DOHH2 (cell line): ENCODE data around the gene ABCB8.

ENCODE experiments used
- H3F3A ChIP-seq: fragments of 200-600 bp; sonication (generic), shearing (Covaris generic); 2 replicates; pipeline ENCODE4 v1.6.0; 2016; ENCODE audit warnings: antibody characterized with exemption, mild to moderate bottlenecking; ENCODE audit not compliant: control insufficient read depth, insufficient read depth
- H3K27ac ChIP-seq: fragments of 200-600 bp; sonication (generic); 2 replicates; pipeline ENCODE4 v1.5.1; 2014; ENCODE audit warnings: low read depth, mild to moderate bottlenecking, low read length, moderate library complexity
- H3K27me3 ChIP-seq: fragments of 200-600 bp; sonication (generic); 2 replicates; pipeline ENCODE4 v1.6.1; 2014; ENCODE audit warnings: mild to moderate bottlenecking, low read length, mixed read lengths; ENCODE audit not compliant: control insufficient read depth
- H3K36me3 ChIP-seq: fragments of 200-600 bp; sonication (generic); 2 replicates; pipeline ENCODE4 v1.6.1; 2014; ENCODE audit warnings: mild to moderate bottlenecking, low read length, moderate library complexity, mixed read lengths; ENCODE audit not compliant: control insufficient read depth
- H3K4me1 ChIP-seq: fragments of 200-600 bp; sonication (generic); 2 replicates; pipeline ENCODE4 v1.6.1; 2014; ENCODE audit warnings: mild to moderate bottlenecking, low read length, mixed read lengths; ENCODE audit not compliant: control insufficient read depth
- H3K4me2 ChIP-seq: fragments of 200-600 bp; sonication (generic); 2 replicates; pipeline ENCODE4 v1.6.0; 2014; ENCODE audit warnings: mild to moderate bottlenecking, low read length, moderate library complexity
- H3K4me3 ChIP-seq: fragments of 200-600 bp; sonication (generic); 2 replicates; pipeline ENCODE4 v1.5.1; 2014; ENCODE audit warnings: mild to moderate bottlenecking, low read length, mixed read lengths
- H3K79me2 ChIP-seq: fragments of 200-600 bp; sonication (generic); 2 replicates; pipeline ENCODE4 v1.6.1; 2014; ENCODE audit warnings: mild to moderate bottlenecking, low read length, mixed read lengths; ENCODE audit not compliant: control insufficient read depth
- H3K9me2 ChIP-seq: fragments of 200-600 bp; sonication (generic); replicated peaks from 2 replicates; pipeline ENCODE4 v1.6.1; 2014; ENCODE audit warnings: mild to moderate bottlenecking, low read length, mixed read lengths; ENCODE audit not compliant: control insufficient read depth
- H3K9me3 ChIP-seq: fragments of 200-600 bp; sonication (generic); 2 replicates; pipeline ENCODE4 v1.6.1; 2014; ENCODE audit warnings: antibody characterized with exemption, low read length, mixed read lengths; ENCODE audit not compliant: control insufficient read depth, insufficient read depth
- H4K20me1 ChIP-seq: fragments of 200-600 bp; sonication (generic); 2 replicates; pipeline ENCODE4 v1.6.0; 2014; ENCODE audit warnings: low read depth, mild to moderate bottlenecking, antibody characterized with exemption, low read length, moderate library complexity; ENCODE audit not compliant: control insufficient read depth, insufficient read depth
- CTCF ChIP-seq: fragments of 200-600 bp; sonication (generic); IDR thresholded peaks from one replicate; pipeline ENCODE4 v1.5.1; 2014; ENCODE audit warnings: antibody characterized with exemption, mild to moderate bottlenecking, low read depth, low read length; ENCODE audit not compliant: poor library complexity, severe bottlenecking
- EZH2phosphoT487 ChIP-seq: fragments of 200-600 bp; sonication (generic); IDR thresholded peaks from 2 replicates; pipeline ENCODE4 v1.6.1; 2017; ENCODE audit warnings: borderline replicate concordance, mild to moderate bottlenecking, antibody characterized with exemption, low read length, moderate library complexity, mixed read lengths

ABCB8 gene

GRCh38 chr7:151043959-151044358 is 15.7 kb downstream of the ABCB8 start:
- H3F3A ChIP-seq = no peaks in the 10 kb centered on the region
- TF ChIP-seq CTCF (no peak), EZH2phosphoT487 (no peak)

GRCh38 chr7:151045262-151045661 is 17.0 kb downstream of the ABCB8 start:
- Histone ChIP-seq H3K79me2 (no peaks in the 10 kb centered on the region), H3K4me3 (no peak overlapping the region), H3K27me3 (0 out of 2 replicates have a peak, but pooled peaks cover 4% of the 10 kb centered on the region), H3K27ac (no peak overlapping the region), H3K36me3 (no peaks in the 10 kb centered on the region), H3F3A (no peaks in the 10 kb centered on the region), H4K20me1 (no peaks in the 10 kb centered on the region), H3K9me2 (no peaks in the 10 kb centered on the region), H3K4me1 (no peaks in the 10 kb centered on the region), H3K9me3 (no peaks in the 10 kb centered on the region), H3K4me2 (no peak overlapping the region)
- no peak for TF ChIP-seq EZH2phosphoT487
- TF ChIP-seq CTCF = no peak

More at GRCh38 chr7:151043959-151044358, 15.7 kb downstream of the ABCB8 start:
- Histone ChIP-seq H3K4me2 (no peak overlapping the region), H3K4me3 (no peak overlapping the region), H3K9me2 (no peaks in the 10 kb centered on the region), H3K4me1 (no peaks in the 10 kb centered on the region), H4K20me1 (no peaks in the 10 kb centered on the region; the same call in 1 of the 2 replicates), H3K9me3 (no peaks in the 10 kb centered on the region), H3K27ac (no peak overlapping the region), H3K79me2 (no peaks in the 10 kb centered on the region), H3K36me3 (no peaks in the 10 kb centered on the region), H3K27me3 (no peaks in the 10 kb centered on the region)

GRCh38 chr7:151045967-151046366 is 17.7 kb downstream of the ABCB8 start:
- no peaks in the 10 kb centered on the region for H4K20me1 ChIP-seq
- no peak overlapping the region for H3K27ac ChIP-seq
- no peaks in the 10 kb centered on the region for H3K79me2 ChIP-seq
- H3K27me3 ChIP-seq = peaks cover 10% of the 10 kb centered on the region; the same call in 1 of the 2 replicates
- no peak overlapping the region for H3K4me2 ChIP-seq
- H3K9me3 ChIP-seq = no peaks in the 10 kb centered on the region
- no peaks in the 10 kb centered on the region for H3K36me3 ChIP-seq
- no peak overlapping the region for H3K4me3 ChIP-seq
- no peaks in the 10 kb centered on the region for H3F3A ChIP-seq
- no peaks in the 10 kb centered on the region for H3K9me2 ChIP-seq
- TF ChIP-seq CTCF (no peak), EZH2phosphoT487 (no peak)
- H3K4me1 ChIP-seq = no peaks in the 10 kb centered on the region
